WTC11 (cell line): ENCODE data around the gene FGD3.

Experiments
- CTCF ChIP-seq: fragments of 200-600 bp; IDR thresholded peaks from 2 replicates; pipeline ENCODE4 v1.8.0; 2022; ENCODE audit warnings: antibody characterized with exemption
- E2F1 ChIP-seq: sonication (generic); formaldehyde crosslinking; IDR thresholded peaks from 2 replicates; pipeline ENCODE4 v1.8.0; 2022; ENCODE audit warnings: mild to moderate bottlenecking, missing genetic modification reagents
- ELF4 ChIP-seq: sonication (generic); formaldehyde crosslinking; IDR thresholded peaks from 2 replicates; pipeline ENCODE4 v1.8.1; 2022; ENCODE audit warnings: low read depth, mild to moderate bottlenecking, moderate library complexity, missing genetic modification reagents
- JUN ChIP-seq: sonication (generic); formaldehyde crosslinking; IDR thresholded peaks from 2 replicates; pipeline ENCODE4 v1.8.0; 2023; ENCODE audit warnings: mild to moderate bottlenecking, missing genetic modification reagents
- NFYB ChIP-seq: sonication (generic); formaldehyde crosslinking; conservative IDR thresholded peaks from 2 replicates; pipeline ENCODE4 v1.8.0; 2022; ENCODE audit warnings: low read depth, missing genetic modification reagents
- SP1 ChIP-seq: sonication (generic); formaldehyde crosslinking; conservative IDR thresholded peaks from 2 replicates; pipeline ENCODE4 v1.8.1; 2022; ENCODE audit warnings: missing genetic modification reagents
- ZNF263 ChIP-seq: sonication (generic); formaldehyde crosslinking; IDR thresholded peaks from 2 replicates; pipeline ENCODE4 v1.8.1; 2022; ENCODE audit warnings: low read depth, mild to moderate bottlenecking, moderate library complexity, missing genetic modification reagents
- ZNF416 ChIP-seq: fragments of 250-450 bp; sonication (Bioruptor Pico); IDR thresholded peaks from 2 replicates; pipeline ENCODE4 v1.9.0; 2021; ENCODE audit warnings: mild to moderate bottlenecking, inconsistent platforms
- TF ChIP-seq, protein P1 (sequence below): sonication (generic); formaldehyde crosslinking; IDR thresholded peaks from 2 replicates; pipeline ENCODE4 v1.8.1; 2023; ENCODE audit warnings: mild to moderate bottlenecking, missing genetic modification reagents

DNA sequence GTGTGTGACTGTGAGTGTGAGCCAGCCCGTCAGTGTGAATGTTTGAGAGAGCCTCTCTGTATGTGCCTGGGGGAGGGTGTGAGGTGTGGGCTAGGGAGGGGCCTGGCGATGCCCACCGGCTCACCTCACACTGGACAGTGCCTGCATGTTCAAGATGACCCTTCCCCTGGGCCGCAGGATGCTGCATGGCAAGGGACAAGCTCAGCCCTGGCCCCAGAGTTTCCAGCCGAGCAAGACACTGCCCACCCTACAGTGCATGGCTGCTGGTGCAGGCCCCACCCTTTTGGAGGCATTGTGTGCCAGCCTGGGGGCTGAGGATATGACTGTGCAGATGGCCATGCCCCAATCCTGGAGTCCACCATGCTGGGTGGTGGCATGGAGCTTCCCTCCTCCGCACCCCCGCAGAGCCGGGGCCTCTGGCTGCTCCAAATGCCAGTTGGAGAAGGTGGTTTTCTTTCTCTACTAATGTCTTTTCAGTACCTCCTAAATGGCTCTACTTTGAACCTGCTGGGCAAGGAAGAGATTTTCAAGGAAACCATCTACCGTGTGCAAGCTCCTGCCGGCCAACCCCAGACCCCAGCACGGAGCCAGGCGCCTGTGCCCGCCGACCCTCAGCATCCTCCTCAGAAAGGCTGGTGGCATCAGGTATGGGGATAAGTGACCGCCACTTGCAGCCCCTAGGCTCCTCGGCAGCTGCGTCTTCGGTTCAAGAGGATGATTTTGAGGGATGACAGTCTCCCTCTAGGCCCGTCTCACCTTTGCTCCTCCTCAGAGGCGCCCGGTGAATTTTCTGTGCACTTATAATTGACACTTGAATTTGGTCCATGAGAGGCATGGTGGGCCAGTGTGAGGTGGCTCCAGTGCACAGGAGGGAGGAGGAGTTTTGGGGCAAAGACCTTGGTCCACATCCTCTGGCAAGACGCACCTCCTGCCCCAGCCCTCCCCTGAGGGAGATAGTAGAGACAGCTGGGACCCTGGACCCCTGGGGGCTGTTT is 27.7 kb downstream of the FGD3 start:
- TF ChIP-seq CTCF (no peak), SP1 (CRISPR knock-in tag) (no peak), JUN (CRISPR knock-in tag) (no peak), E2F1 (CRISPR knock-in tag) (no peak), NFYB (CRISPR knock-in tag) (no peak), ELF4 (CRISPR knock-in tag) (no peak), ZNF416 (CRISPR knock-in tag) (no peak), ZNF263 (CRISPR knock-in tag) (no peak)
- TF ChIP-seq, protein P1, sequence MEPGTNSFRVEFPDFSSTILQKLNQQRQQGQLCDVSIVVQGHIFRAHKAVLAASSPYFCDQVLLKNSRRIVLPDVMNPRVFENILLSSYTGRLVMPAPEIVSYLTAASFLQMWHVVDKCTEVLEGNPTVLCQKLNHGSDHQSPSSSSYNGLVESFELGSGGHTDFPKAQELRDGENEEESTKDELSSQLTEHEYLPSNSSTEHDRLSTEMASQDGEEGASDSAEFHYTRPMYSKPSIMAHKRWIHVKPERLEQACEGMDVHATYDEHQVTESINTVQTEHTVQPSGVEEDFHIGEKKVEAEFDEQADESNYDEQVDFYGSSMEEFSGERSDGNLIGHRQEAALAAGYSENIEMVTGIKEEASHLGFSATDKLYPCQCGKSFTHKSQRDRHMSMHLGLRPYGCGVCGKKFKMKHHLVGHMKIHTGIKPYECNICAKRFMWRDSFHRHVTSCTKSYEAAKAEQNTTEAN (CRISPR knock-in tag), result no peak
